ENCODE data around the gene CAT.

CAT gene

GRCh38 chr11:34459507-34460162 lies 20.9 kb downstream of the CAT start:
- no peak for DNase-seq (ENCODE audit: low read depth)

GRCh38 chr11:34460278-34460677 lies 21.5 kb downstream of the CAT start:
- DNase-seq (ENCODE audit: low read depth) = no peak

- DNase-seq (ENCODE audit: low read depth) = no peak
Observed at GRCh38 chr11:34461215-34461614, 22.5 kb downstream of the CAT start.

GRCh38 chr11:34464591-34465051 lies 25.9 kb downstream of the CAT start:
- no peak for DNase-seq (ENCODE audit: low read depth)

- DNase-seq (ENCODE audit: low read depth) = no peak
Observed at GRCh38 chr11:34466802-34467488, 28.2 kb downstream of the CAT start.

- DNase-seq (ENCODE audit: low read depth) = no peak
Observed at GRCh38 chr11:34468209-34468841, 29.6 kb downstream of the CAT start.

- no peak for DNase-seq (ENCODE audit: low read depth)
Observed at GRCh38 chr11:34473603-34474169, 35.0 kb downstream of the CAT start.

GRCh38 chr11:34475656-34476055 lies 36.9 kb downstream of the CAT start:
- no peak for DNase-seq (ENCODE audit: low read depth)

- no peak for DNase-seq (ENCODE audit: low read depth)
Observed at GRCh38 chr11:34476849-34477248, 38.1 kb downstream of the CAT start.

GRCh38 chr11:34478845-34479663 lies 40.3 kb downstream of the CAT start:
- DNase-seq (ENCODE audit: low read depth) = no peak

GRCh38 chr11:34480314-34480713 lies 41.6 kb downstream of the CAT start:
- no peak for DNase-seq (ENCODE audit: low read depth)

- no peak for DNase-seq (ENCODE audit: low read depth)
Observed at GRCh38 chr11:34481307-34481706, 42.6 kb downstream of the CAT start.

- no peak for DNase-seq (ENCODE audit: low read depth)
Observed at GRCh38 chr11:34483106-34483874, 44.6 kb downstream of the CAT start.

- no peak for DNase-seq (ENCODE audit: low read depth)
Observed at GRCh38 chr11:34487430-34487829, 48.7 kb downstream of the CAT start.

- DNase-seq (ENCODE audit: low read depth) = no peak
Observed at GRCh38 chr11:34488855-34489557, 50.3 kb downstream of the CAT start.

GRCh38 chr11:34490304-34490703 lies 51.6 kb downstream of the CAT start:
- no peak for DNase-seq (ENCODE audit: low read depth)

- DNase-seq (ENCODE audit: low read depth) = peak; percentile 36
Observed at GRCh38 chr11:34492806-34493414, 54.2 kb downstream of the CAT start.

- DNase-seq (ENCODE audit: low read depth) = no peak
Observed at GRCh38 chr11:34493468-34493867, 54.7 kb downstream of the CAT start.

- no peak for DNase-seq (ENCODE audit: low read depth)
Observed at GRCh38 chr11:34493926-34494595, 55.3 kb downstream of the CAT start.

All from stromal cell of bone marrow (primary cell).